B cell (primary cell): ENCODE data around the gene JAK3. TPM values are rescaled to one million over a fixed set of nuclear protein-coding genes. Genes with fewer than 3 reads are reported as not detected.

ENCODE experiments used
- ATAC-seq: fragments of 200-7000 bp; cut with Tn5 transposase; one replicate; pipeline ENCODE4 v1.10.0; 2021; ENCODE audit warnings: low read depth, mild to moderate bottlenecking, moderate number of reproducible peaks, moderate library complexity
- CTCF ChIA-PET: fragments of 350-600 bp; sonication (Branson Sonifier 250); formaldehyde crosslinking; loops from one replicate; lab custom pipeline; 2021; ENCODE audit warnings: antibody characterized with exemption, inconsistent platforms; lab: Charles Lee
- POLR2A ChIA-PET: fragments of 350-600 bp; sonication (Branson Sonifier 250); formaldehyde crosslinking; loops from one replicate; lab custom pipeline; 2021; ENCODE audit warnings: antibody characterized with exemption; lab: Charles Lee
- DNase-seq: peaks from one replicate; pipeline ENCODE4 v3.0.0; 2013
- H2AFZ ChIP-seq: 2 replicates; pipeline ENCODE4 v1.6.1; 2012; ENCODE audit warnings: mild to moderate bottlenecking, low read depth, low read length; ENCODE audit not compliant: insufficient read depth, poor library complexity, severe bottlenecking
- H3K27ac ChIP-seq, 2 donors: 1 replicate in 1 of 2; 2 replicates in 1 of 2; pipeline ENCODE4 v1.5.1; 2012 to 2013; ENCODE audit warnings: low read length in 2 of 2, mild to moderate bottlenecking in 2 of 2, moderate library complexity in 1 of 2
- H3K27me3 ChIP-seq, 4 experiments: fragments of 200-600 bp in 1 of 4; sonication (generic) in 1 of 4; replicated peaks in 1 of 4; 1 replicate in 2 of 4; 2 replicates in 2 of 4; pipeline versions ENCODE4 v1.6.1 to v1.7.0; 2013 to 2016; ENCODE audit warnings: low read length in 3 of 4, mild to moderate bottlenecking in 2 of 4, mixed read lengths in 1 of 4, moderate library complexity in 1 of 4; ENCODE audit not compliant: insufficient read depth in 4 of 4, control insufficient read depth in 3 of 4; ENCODE audit errors: control extremely low read depth in 1 of 4
- H3K36me3 ChIP-seq, 2 experiments: replicated peaks in 1 of 2; 1 replicate in 1 of 2; 2 replicates in 1 of 2; pipeline versions ENCODE4 v1.6.1 to v1.7.1; 2013; ENCODE audit warnings: low read length in 1 of 2; ENCODE audit not compliant: insufficient read depth in 2 of 2, control insufficient read depth in 1 of 2; ENCODE audit errors: control extremely low read depth in 1 of 2, extremely low read depth in 1 of 2
- H3K4me1 ChIP-seq, 2 donors: fragments of 200-600 bp in 1 of 2; sonication (generic) in 1 of 2; 1 replicate in 1 of 2; 2 replicates in 1 of 2; pipeline versions ENCODE4 v1.5.1 to v1.6.1; 2013 to 2017; ENCODE audit warnings: low read length in 2 of 2; ENCODE audit not compliant: control insufficient read depth in 2 of 2, insufficient read depth in 2 of 2
- H3K4me2 ChIP-seq: replicated peaks from 2 replicates; pipeline ENCODE3; 2012; ENCODE audit warnings: mild to moderate bottlenecking, low read depth, low read length; ENCODE audit not compliant: poor library complexity, severe bottlenecking
- H3K4me3 ChIP-seq, 5 experiments: fragments of 200-600 bp in 1 of 5; sonication (generic) in 1 of 5; 1 replicate in 3 of 5; 2 replicates in 2 of 5; pipeline versions ENCODE4 v1.5.1 to v1.7.0; 2011 to 2016; ENCODE audit warnings: low read length in 4 of 5, mild to moderate bottlenecking in 4 of 5, low read depth in 2 of 5, control low read depth in 1 of 5, moderate library complexity in 1 of 5; ENCODE audit not compliant: insufficient read depth in 1 of 5; ENCODE audit errors: control extremely low read depth in 1 of 5, extremely low read depth in 1 of 5
- H3K79me2 ChIP-seq: fragments of 200-600 bp; sonication (generic); one replicate; pipeline ENCODE4 v1.6.0; 2016; ENCODE audit warnings: low read length; ENCODE audit not compliant: control insufficient read depth, insufficient read depth
- H3K9ac ChIP-seq: fragments of 200-600 bp; sonication (generic); 2 replicates; pipeline ENCODE4 v1.6.1; 2017; ENCODE audit warnings: mild to moderate bottlenecking, low read length, moderate library complexity
- H3K9me3 ChIP-seq, 3 donors: one replicate each; pipeline versions ENCODE4 v1.6.1 to v1.7.1; 2013; ENCODE audit warnings: low read length in 2 of 3; ENCODE audit not compliant: control insufficient read depth in 2 of 3, insufficient read depth in 1 of 3; ENCODE audit errors: control extremely low read depth in 1 of 3
- H4K20me1 ChIP-seq: 2 replicates; pipeline ENCODE4 v1.6.0; 2012; ENCODE audit warnings: mild to moderate bottlenecking, low read length; ENCODE audit not compliant: insufficient read depth, control insufficient read depth, poor library complexity, severe bottlenecking
- H3K27ac Mint-ChIP-seq: one replicate; pipeline ENCODE4 v1.8.0; 2021; ENCODE audit warnings: mixed read lengths
- H3K27me3 Mint-ChIP-seq: one replicate; pipeline ENCODE4 v1.8.0; 2021; ENCODE audit warnings: mixed read lengths
- H3K4me1 Mint-ChIP-seq: one replicate; pipeline ENCODE4 v1.8.0; 2021; ENCODE audit warnings: mixed read lengths
- H3K4me3 Mint-ChIP-seq: one replicate; pipeline ENCODE4 v1.8.0; 2021; ENCODE audit warnings: mixed read lengths
- H3K9me3 Mint-ChIP-seq: one replicate; pipeline ENCODE4 v1.8.0; 2022; ENCODE audit warnings: mixed read lengths; ENCODE audit not compliant: insufficient read depth
- EZH2 ChIP-seq: IDR thresholded peaks from 2 replicates; pipeline ENCODE4 v1.6.1; 2012; ENCODE audit warnings: borderline replicate concordance, low read depth, mild to moderate bottlenecking, moderate library complexity, low read length; ENCODE audit not compliant: insufficient read depth, poor library complexity, severe bottlenecking
- WGBS: methylation state at CpG from one replicate; pipeline ENCODE4 v1.1.5; 2013; ENCODE audit warnings: missing lambda C conversion rate; ENCODE audit not compliant: insufficient coverage; 5-methylcytosine and 5-hydroxymethylcytosine counted together
- intact Hi-C: fragments of 100-400 bp; cut with micrococcal nuclease; formaldehyde crosslinking; loops from one replicate; pipeline ENCODE4 v1.10.0; 2022
- polyA plus RNA-seq: library from polyadenylated mRNA; depleted of rRNA; stranded (reverse); fragments of >200 nt; gene quantifications from 2 replicates; pipeline ENCODE4 v1.2.3, GENCODE V29; 2012
- total RNA-seq, 2 donors: library from RNA; stranded (reverse); fragments of 120-200 nt in 1 of 2; gene quantifications; 1 replicate in 1 of 2; 2 replicates in 1 of 2; pipeline versions ENCODE4 v1.2.3 to v1.2.4, GENCODE V29; 2013 to 2022
- TF ChIP-seq, protein P1 (sequence below): fragments of 200-600 bp; IDR thresholded peaks from one replicate; pipeline ENCODE4 v1.8.0; 2022; ENCODE audit warnings: antibody characterized with exemption, mild to moderate bottlenecking

JAK3 gene
- total and polyA plus RNA-seq, 2 donors (not counting 1 experiment from before 2014, with no cell fraction given), result 102 to 143 TPM

- no peak overlapping the region for H3K4me3 Mint-ChIP-seq
- Histone ChIP-seq H3K9me3 (peaks cover 0 to 5% (median 0%) of the 10 kb centered on the region in 3 donors), H4K20me1 (no peaks in the 10 kb centered on the region), H3K4me2 (no peak overlapping the region), H2AFZ (no peak overlapping the region), H3K4me3 (no peak overlapping the region), H3K79me2 (no peaks in the 10 kb centered on the region), H3K27ac (no peak overlapping the region), H3K9ac (no peak overlapping the region), H3K36me3 (no peaks in the 10 kb centered on the region), H3K4me1 (peaks cover 0 to 9% of the 10 kb centered on the region in 2 donors), H3K27me3 (peaks cover 0 to 15% (median 4%) of the 10 kb centered on the region in 4 experiments)
- DNase-seq (no peak), ATAC-seq (no peak)
- peaks cover 9% of the 10 kb centered on the region for H3K27me3 Mint-ChIP-seq
- H3K4me1 Mint-ChIP-seq, result peaks cover 5% of the 10 kb centered on the region
- WGBS, result 91% methylated on average over 20 of the region's 20 CpGs
- H3K9me3 Mint-ChIP-seq, result no peaks in the 10 kb centered on the region
- ChIA-PET CTCF (no interaction called here), POLR2A (no interaction called here)
- intact Hi-C loops, result no loop called here
- TF ChIP-seq, protein P1, sequence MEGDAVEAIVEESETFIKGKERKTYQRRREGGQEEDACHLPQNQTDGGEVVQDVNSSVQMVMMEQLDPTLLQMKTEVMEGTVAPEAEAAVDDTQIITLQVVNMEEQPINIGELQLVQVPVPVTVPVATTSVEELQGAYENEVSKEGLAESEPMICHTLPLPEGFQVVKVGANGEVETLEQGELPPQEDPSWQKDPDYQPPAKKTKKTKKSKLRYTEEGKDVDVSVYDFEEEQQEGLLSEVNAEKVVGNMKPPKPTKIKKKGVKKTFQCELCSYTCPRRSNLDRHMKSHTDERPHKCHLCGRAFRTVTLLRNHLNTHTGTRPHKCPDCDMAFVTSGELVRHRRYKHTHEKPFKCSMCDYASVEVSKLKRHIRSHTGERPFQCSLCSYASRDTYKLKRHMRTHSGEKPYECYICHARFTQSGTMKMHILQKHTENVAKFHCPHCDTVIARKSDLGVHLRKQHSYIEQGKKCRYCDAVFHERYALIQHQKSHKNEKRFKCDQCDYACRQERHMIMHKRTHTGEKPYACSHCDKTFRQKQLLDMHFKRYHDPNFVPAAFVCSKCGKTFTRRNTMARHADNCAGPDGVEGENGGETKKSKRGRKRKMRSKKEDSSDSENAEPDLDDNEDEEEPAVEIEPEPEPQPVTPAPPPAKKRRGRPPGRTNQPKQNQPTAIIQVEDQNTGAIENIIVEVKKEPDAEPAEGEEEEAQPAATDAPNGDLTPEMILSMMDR, result no peak
- TF ChIP-seq EZH2, result no peak
- no peak overlapping the region for H3K27ac Mint-ChIP-seq
Measured at GRCh38 chr19:17811681-17812080, 36.1 kb downstream of the JAK3 start.

GRCh38 chr19:17811103-17811502, 36.7 kb downstream of the JAK3 start:
- Histone ChIP-seq H3K9ac (no peak overlapping the region), H3K79me2 (no peaks in the 10 kb centered on the region), H4K20me1 (no peaks in the 10 kb centered on the region), H3K27me3 (peaks cover 0 to 19% (median 4%) of the 10 kb centered on the region in 4 experiments), H3K27ac (no peak overlapping the region), H3K4me2 (no peak overlapping the region), H3K9me3 (peaks cover 0 to 5% (median 0%) of the 10 kb centered on the region in 3 donors), H2AFZ (no peak overlapping the region), H3K4me3 (no peak overlapping the region), H3K36me3 (no peaks in the 10 kb centered on the region), H3K4me1 (peaks cover 0 to 9% of the 10 kb centered on the region in 2 donors)
- no peak overlapping the region for H3K4me3 Mint-ChIP-seq
- no peak for TF ChIP-seq EZH2
- TF ChIP-seq, protein P1, result no peak
- ChIA-PET POLR2A (no interaction called here), CTCF (interaction anchor here (0.7 kb wide), 1 partner anchor 8 kb away, joined by 3 read pairs; no protein-coding TSS in a partner anchor)
- intact Hi-C loops, result no loop called here
- no CpG with 5 or more reads among the region's 2 CpGs for WGBS
- H3K4me1 Mint-ChIP-seq, result peaks cover 5% of the 10 kb centered on the region
- no peak for DNase-seq
- no peaks in the 10 kb centered on the region for H3K9me3 Mint-ChIP-seq
- no peak for ATAC-seq
- H3K27me3 Mint-ChIP-seq, result peaks cover 9% of the 10 kb centered on the region
- no peak overlapping the region for H3K27ac Mint-ChIP-seq
